SJSA1 (cell line): Measurements from ENCODE around the gene ZFP69B. TPM values are rescaled to one million over a fixed set of nuclear protein-coding genes. Genes with fewer than 3 reads are reported as not detected.
A peak's percentile ranks its signal among the peaks of the same experiment; 100 is the strongest.

Source experiments
- DNase-seq, 2 experiments: peaks; one replicate each; pipeline ENCODE4 v3.0.0-alpha.2; 2015 to 2020; ENCODE audit warnings: low spot score in 2 of 2, low read depth in 1 of 2
- H3K27ac ChIP-seq: fragments of 250-450 bp; sonication (Bioruptor Pico); 2 replicates; pipeline ENCODE4 v1.5.1; 2020; ENCODE audit warnings: mild to moderate bottlenecking, moderate library complexity
- H3K27me3 ChIP-seq: fragments of 250-450 bp; sonication (Bioruptor Pico); replicated peaks from 2 replicates; pipeline ENCODE4 v1.5.1; 2020; ENCODE audit warnings: mild to moderate bottlenecking, moderate library complexity
- H3K36me3 ChIP-seq: fragments of 250-450 bp; sonication (Bioruptor Pico); 2 replicates; pipeline ENCODE4 v1.5.1; 2020; ENCODE audit warnings: mild to moderate bottlenecking
- H3K4me1 ChIP-seq: fragments of 250-450 bp; sonication (Bioruptor Pico); replicated peaks from 2 replicates; pipeline ENCODE4 v1.6.1; 2021; ENCODE audit warnings: mild to moderate bottlenecking
- H3K4me3 ChIP-seq: fragments of 250-450 bp; sonication (Bioruptor Pico); 2 replicates; pipeline ENCODE4 v1.5.1; 2020; ENCODE audit warnings: mild to moderate bottlenecking
- H3K9me3 ChIP-seq: fragments of 250-450 bp; sonication (Bioruptor Pico); replicated peaks from 2 replicates; pipeline ENCODE4 v1.5.1; 2020; ENCODE audit warnings: mild to moderate bottlenecking
- total RNA-seq: library from RNA; depleted of rRNA; stranded (reverse); fragments of >200 nt; shearing (Covaris generic); gene quantifications from 2 replicates; pipeline ENCODE4 v1.2.3, GENCODE V29; 2014; rRNA removed

The ZFP69B gene
- total RNA-seq, result 2.3 and 4.2 TPM in 2 replicates

DNA sequence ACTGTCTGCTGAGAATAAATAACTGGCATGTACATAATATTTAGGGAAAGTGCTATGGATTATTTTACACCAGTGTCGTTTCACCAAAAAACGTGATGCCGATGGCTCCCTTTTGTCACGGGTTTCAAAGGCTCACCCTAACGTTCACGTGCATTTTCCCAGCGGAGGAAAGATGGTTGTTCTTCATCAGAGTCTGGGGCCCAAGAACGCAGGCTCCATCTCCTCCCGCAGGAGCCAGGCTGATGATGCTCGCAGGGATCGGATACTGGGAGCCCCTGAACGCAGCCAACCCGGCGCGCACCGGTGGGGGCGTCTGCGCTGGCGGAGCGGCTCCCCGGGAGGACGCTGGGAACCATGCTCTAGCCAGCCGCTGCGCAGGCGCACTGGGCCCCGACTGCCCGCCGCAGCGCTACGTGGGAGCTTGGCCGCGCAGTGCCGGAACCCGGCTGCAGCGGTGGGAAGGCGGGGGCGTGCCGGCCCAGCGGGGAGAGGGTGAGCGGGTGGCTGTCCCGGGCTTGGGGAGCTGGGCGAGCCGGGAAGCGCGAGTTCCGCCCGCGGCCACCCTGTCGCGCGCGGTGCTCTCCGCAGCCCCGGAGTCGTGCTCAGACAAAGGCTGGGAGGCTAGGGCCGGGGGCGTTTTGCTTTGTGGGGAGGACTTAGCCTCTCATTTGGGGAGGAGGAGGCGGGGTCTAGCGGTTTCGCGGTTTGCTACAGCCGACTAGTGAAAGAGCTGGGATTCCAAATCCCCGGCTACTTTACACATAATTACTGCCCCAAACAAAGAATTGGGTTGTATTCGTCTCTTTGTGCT is at the start of gene ZFP69B:
Gene ZFP69B (plus strand): TSS at position 793 of the 811 bp plus-strand sequence. CDS start 486 bp downstream, outside the sequence.
- Histone ChIP-seq H3K27ac (peak within 1 kb of the TSS; percentile 46), H3K36me3 (peaks cover 5% of the 10 kb centered on the region), H3K4me3 (peak within 1 kb of the TSS; percentile 61), H3K27me3 (no peaks in the 10 kb centered on the region), H3K4me1 (peaks cover 10% of the 10 kb centered on the region), H3K9me3 (peaks cover 7% of the 10 kb centered on the region; the same call in 1 of the 2 replicates)
- DNase-seq, result peak; percentile 93 to 95

DNA sequence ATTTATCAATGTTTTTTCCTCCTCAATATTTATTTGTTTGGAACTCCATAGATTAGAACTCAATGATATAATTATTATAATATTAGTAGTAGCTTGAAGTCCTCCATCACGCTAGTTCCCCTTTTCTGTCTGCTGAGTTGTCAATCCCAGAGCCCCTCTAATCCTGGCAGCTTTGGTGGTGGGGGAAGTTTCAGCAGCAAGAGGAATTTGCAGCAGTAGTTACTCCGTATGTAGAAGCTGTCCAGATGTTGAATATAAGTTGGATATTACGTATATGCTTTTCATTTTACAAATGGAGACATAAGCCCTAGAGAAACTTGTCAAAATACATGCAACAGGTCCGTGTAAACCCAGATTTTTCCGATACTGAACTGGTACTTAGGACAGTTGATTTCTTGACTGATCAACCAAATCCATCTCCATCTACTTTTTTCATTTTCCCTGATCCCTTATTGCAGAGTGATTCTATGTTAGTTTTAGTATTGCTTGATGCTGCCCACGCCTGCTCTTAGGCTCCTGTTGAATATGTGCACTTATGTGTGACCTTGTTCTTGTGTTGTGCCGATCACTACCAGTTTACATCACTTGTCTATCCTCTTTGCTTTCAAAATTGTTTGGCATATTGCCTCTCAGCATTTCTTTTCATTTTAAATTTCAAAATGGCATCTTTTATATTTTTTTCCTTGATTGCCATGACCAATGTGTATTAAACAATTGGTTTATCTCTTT is 48.6 kb upstream of the ZFP69B start:
- no peaks in the 10 kb centered on the region for H3K9me3 ChIP-seq
- no peak overlapping the region for H3K27ac ChIP-seq
- DNase-seq, result no peak
- no peak overlapping the region for H3K4me3 ChIP-seq
- H3K27me3 ChIP-seq, result no peaks in the 10 kb centered on the region
- no peaks in the 10 kb centered on the region for H3K4me1 ChIP-seq
- H3K36me3 ChIP-seq, result no peaks in the 10 kb centered on the region

DNA sequence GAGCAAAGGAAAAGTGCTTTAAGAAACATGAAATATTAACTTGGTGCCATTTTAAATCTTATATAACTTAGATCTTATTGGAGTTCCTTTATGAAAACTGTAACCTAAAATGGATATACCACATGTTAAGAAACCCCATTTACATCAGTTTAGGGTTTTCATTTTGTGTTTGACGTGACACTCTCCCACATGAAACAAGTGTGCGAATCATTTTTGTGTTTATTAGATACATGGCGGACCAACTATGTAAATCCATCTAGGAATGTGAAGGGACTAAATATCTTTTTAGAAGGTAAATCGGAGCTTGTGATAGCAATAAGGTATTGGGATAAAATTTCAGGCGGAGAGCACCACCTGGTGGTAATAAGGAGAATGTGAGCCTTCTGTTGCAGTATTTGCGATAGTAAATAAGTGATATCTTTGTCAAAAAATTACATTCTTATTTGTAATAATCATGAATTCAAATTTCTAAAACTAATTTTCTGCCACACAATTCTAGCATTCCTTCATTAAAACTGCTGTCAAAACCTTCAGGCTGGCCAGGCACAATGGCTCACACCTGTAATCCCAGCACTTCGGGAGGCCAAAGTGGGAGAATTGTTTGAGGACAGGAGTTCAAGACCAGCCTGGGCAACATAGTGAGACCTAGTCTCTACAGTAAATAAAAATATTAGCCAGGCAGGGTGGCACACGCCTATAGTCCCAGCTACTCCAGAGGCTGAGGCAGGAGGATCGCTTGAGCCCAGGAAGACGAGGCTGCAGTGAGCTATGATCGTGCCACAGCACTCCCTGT is 45.4 kb upstream of the ZFP69B start:
- Histone ChIP-seq H3K27me3 (no peaks in the 10 kb centered on the region), H3K36me3 (peaks cover 9% of the 10 kb centered on the region), H3K4me3 (no peak overlapping the region), H3K9me3 (no peaks in the 10 kb centered on the region), H3K27ac (no peak overlapping the region), H3K4me1 (no peaks in the 10 kb centered on the region)
- DNase-seq, result peak in 1 of 2 experiments; percentile 43

DNA sequence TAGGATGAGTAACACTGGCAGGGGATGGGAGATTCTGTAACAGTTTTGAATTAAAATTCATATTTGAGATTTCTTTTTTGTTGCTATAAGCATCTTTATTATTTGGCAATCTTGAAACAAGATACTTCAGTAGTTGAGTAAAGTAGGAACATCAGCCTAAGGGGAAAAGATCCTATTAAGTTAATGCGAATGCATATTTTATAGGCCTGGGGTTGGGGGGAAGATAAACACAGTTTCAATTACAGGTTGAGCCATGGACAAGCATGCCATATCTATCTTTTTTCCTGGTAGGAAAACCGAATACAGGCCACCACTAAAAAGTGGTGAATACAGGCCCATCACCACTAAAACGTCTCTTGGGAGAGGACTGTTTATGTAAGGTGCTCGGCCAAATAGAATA is 44.5 kb upstream of the ZFP69B start:
- DNase-seq, result no peak
- Histone ChIP-seq H3K4me3 (no peak overlapping the region), H3K9me3 (no peaks in the 10 kb centered on the region), H3K27ac (no peak overlapping the region), H3K27me3 (no peaks in the 10 kb centered on the region), H3K36me3 (peaks cover 19% of the 10 kb centered on the region), H3K4me1 (no peaks in the 10 kb centered on the region)

DNA sequence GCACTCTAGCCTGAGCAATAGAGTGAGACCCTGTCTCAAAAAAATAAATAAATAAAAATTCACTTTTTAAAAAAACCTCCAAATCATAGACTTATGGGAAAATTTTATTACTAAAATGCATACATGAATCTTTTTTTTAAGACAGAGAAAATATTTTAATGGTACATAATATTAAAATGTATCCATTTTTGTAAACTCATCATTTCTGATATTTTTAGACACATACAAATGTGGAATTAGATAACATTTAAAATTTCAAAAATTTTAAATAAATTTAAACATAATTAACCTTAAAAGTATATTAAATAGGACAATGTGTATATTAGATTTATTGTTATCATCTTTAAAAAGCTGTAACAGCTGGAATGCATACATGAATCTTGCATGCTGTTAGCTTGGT is 42.8 kb upstream of the ZFP69B start:
- peaks cover 23% of the 10 kb centered on the region for H3K36me3 ChIP-seq

DNA sequence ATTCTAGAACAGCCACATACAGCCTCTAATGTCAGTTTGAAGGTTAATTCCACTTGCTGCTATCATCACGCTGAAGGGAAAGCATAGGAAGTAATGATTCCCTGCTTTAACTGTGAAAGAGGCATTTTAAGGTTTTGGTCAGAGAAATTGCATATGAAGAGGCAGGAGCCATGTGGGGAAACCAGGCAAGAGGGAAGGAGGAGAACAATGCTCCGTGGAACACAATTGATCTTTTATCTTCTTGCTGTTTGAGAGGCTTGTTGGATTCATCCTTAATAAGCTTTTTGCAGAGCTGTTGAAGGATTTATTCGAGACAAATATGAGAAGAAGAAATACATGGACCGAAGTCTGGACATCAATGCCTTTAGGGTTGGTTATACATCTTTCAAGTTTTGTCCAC is 40.8 kb upstream of the ZFP69B start:
- no peaks in the 10 kb centered on the region for H3K27me3 ChIP-seq
- H3K9me3 ChIP-seq, result no peaks in the 10 kb centered on the region
- DNase-seq, result no peak
- H3K4me1 ChIP-seq, result no peaks in the 10 kb centered on the region
- peaks cover 36% of the 10 kb centered on the region for H3K36me3 ChIP-seq
- H3K27ac ChIP-seq, result no peak overlapping the region
- H3K4me3 ChIP-seq, result no peak overlapping the region

More for the DNA sequence above, 42.8 kb upstream of the ZFP69B start:
- no peaks in the 10 kb centered on the region for H3K27me3 ChIP-seq
- H3K27ac ChIP-seq, result no peak overlapping the region
- no peaks in the 10 kb centered on the region for H3K4me1 ChIP-seq
- H3K4me3 ChIP-seq, result no peak overlapping the region
- DNase-seq, result no peak
- H3K9me3 ChIP-seq, result no peaks in the 10 kb centered on the region

DNA sequence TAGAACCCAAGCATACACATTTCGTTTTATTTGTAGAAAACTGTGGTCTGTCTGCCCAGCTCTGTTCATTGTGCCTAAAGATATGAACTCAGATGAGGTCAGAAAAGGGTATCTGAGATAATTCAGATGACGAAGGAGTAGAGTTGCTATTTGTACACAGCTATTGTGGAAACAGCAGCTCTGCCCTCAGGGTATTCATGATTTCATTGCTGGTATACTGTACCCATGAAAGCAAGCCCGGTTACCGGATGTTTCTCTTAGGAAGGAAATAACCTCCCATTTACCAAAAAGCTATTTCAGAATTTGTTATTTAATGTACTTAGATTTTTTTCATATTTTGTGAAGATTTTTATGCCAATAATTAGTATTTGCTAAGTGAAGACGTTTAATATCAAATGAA is 39.0 kb upstream of the ZFP69B start:
- H3K9me3 ChIP-seq, result no peaks in the 10 kb centered on the region
- H3K4me1 ChIP-seq, result no peaks in the 10 kb centered on the region
- peaks cover 54% of the 10 kb centered on the region for H3K36me3 ChIP-seq
- H3K27ac ChIP-seq, result no peak overlapping the region
- H3K4me3 ChIP-seq, result no peak overlapping the region
- DNase-seq, result no peak
- no peaks in the 10 kb centered on the region for H3K27me3 ChIP-seq

DNA sequence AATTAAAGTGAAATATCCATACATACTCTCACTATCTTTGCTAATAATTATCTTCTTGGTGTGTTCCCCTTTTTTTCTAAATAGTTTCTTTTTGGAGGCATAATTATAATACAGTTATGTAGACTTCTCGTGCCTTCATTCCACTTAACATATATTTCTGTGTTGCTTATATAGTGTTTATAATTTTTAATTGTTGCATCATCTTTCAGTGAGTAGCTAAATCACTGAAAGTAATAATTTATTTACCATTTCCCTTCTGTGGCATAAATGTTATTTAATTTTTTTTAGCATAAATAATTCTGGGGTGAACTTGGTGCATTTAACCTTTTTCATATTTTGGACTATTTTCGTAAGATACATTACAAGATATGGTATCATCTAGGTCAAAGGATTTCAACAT is 38.4 kb upstream of the ZFP69B start:
- Histone ChIP-seq H3K4me1 (no peaks in the 10 kb centered on the region), H3K9me3 (no peaks in the 10 kb centered on the region), H3K36me3 (peaks cover 59% of the 10 kb centered on the region), H3K27ac (no peak overlapping the region), H3K4me3 (no peak overlapping the region), H3K27me3 (no peaks in the 10 kb centered on the region)
- DNase-seq, result no peak

DNA sequence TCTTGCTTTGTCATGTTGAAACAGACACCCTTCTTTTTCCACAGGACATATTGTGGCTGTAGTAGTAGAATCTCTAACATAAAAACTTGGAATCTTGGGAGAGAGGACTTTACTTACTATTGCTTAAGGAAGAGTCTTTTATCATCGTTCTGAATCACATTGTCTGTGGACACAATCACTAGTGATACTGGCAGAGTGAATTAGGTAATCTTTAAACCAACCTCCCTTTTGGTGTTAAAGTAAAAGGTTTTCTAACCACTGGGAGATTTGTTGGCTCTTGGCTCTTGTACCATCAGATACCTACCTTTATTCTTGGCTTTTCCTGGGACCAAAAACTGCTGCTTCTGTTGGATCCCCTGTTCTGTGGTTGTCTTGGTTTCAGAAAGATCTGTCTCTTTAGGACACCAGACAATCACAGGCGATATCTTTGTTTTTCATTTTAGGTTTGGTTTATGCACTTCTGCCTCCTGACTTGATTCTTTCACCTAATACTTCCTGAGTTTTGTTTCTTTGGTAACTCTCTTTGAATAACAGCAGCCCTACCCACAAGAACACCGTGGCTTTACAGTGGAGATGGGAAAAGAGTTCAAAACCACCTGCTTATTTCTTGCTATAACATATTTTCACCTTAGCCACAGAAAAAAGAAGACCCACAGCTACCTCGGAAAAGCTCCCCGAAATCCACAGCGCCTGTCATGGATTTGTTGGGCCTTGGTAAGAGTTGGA is 36.6 kb upstream of the ZFP69B start:
- no peak for DNase-seq
- Histone ChIP-seq H3K27me3 (no peaks in the 10 kb centered on the region), H3K4me1 (no peaks in the 10 kb centered on the region), H3K4me3 (no peak overlapping the region), H3K27ac (no peak overlapping the region), H3K9me3 (no peaks in the 10 kb centered on the region), H3K36me3 (peaks cover 73% of the 10 kb centered on the region)

DNA sequence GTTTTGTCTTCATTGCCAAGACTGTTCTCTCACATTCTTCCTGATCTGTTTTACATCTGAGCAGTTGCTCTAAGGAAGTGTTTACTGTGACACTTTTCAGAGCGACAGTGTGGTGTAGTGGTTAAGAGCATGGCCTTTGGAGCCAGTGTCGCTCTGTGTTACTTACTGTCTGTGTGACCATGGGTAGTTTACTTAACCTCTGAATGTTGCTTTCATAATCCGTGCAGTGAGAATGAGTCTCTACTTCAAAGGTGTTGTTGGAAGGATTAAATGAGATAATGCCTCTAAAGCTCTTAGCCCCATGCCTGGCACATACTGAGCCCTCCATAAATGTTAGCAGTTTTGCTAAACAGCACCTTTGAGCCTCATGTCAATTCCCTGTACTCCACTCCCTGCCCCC is 35.9 kb upstream of the ZFP69B start:
- H3K4me1 ChIP-seq, result no peaks in the 10 kb centered on the region
- no peak overlapping the region for H3K27ac ChIP-seq
- no peaks in the 10 kb centered on the region for H3K9me3 ChIP-seq
- no peak for DNase-seq
- peaks cover 73% of the 10 kb centered on the region for H3K36me3 ChIP-seq
- H3K4me3 ChIP-seq, result no peak overlapping the region
- no peaks in the 10 kb centered on the region for H3K27me3 ChIP-seq

DNA sequence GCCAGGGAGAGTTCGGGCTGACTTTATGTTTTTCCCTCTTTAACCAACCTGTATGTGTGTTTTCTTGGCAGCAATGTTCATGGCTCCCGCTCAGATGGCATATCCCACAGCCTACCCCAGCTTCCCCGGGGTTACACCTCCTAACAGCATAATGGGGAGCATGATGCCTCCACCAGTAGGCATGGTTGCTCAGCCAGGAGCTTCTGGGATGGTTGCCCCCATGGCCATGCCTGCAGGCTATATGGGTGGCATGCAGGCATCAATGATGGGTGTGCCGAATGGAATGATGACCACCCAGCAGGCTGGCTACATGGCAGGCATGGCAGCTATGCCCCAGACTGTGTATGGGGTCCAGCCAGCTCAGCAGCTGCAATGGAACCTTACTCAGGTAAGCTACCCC is 33.6 kb upstream of the ZFP69B start:
- Histone ChIP-seq H3K27ac (no peak overlapping the region), H3K36me3 (peaks cover 67% of the 10 kb centered on the region)
- no peak for DNase-seq

DNA sequence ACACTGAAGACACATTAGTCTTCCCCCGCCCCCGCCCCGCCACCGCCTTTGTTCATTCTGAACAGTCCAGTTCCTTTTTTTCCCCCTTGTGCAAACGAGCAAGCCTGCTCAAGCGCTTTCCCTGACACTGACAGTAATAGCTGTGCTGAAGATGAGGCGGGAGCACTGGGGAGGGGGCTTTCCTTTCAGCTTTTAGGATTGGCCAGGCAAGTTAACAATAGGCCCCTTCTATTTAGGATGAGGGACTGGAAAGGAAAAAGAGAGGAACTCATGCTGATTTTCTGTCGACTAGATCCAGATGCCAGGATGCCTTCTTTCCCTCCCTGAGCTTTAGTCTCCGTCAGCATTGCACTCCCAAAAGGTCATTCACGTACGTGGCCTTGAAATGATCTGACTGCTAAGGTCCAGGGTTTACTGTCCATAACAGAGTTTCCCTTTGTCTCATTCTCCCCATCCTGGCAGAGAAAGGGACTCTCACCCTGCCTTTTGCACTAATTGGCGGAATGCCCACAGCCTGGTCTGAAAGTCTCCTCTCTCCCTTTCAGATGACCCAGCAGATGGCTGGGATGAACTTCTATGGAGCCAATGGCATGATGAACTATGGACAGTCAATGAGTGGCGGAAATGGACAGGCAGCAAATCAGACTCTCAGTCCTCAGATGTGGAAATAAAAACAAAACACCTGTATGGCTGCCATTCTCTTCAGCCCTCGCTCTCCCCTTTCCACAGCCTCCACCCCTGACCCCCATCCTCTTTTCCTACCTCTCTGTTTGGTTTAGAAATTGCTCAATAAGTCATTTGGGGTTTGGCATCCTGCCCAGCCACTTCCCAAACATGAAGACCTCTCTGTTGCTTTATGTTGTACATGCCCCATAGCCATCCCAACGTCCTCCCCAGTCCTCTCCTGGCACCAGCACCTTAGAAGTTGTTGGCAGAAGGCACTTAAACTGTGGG is 28.6 kb upstream of the ZFP69B start:
- no peak for DNase-seq
- no peaks in the 10 kb centered on the region for H3K27me3 ChIP-seq
- H3K36me3 ChIP-seq, result peaks cover 56% of the 10 kb centered on the region
- H3K4me1 ChIP-seq, result no peaks in the 10 kb centered on the region
- no peak overlapping the region for H3K27ac ChIP-seq
- H3K4me3 ChIP-seq, result no peak overlapping the region
- peaks cover 3% of the 10 kb centered on the region; the same call in 1 of the 2 replicates for H3K9me3 ChIP-seq

More for the DNA sequence above, 33.6 kb upstream of the ZFP69B start:
- no peaks in the 10 kb centered on the region for H3K27me3 ChIP-seq
- H3K4me1 ChIP-seq, result no peaks in the 10 kb centered on the region
- H3K4me3 ChIP-seq, result no peak overlapping the region
- 0 out of 2 replicates have a peak, but pooled peaks cover 3% of the 10 kb centered on the region for H3K9me3 ChIP-seq
